ENCODE results near the gene CELF2. TPM values are rescaled to one million over a fixed set of nuclear protein-coding genes. Genes with fewer than 3 reads are reported as not detected.
A peak's percentile ranks its signal among the peaks of the same experiment; 100 is the strongest.
"Not testable (repeated sequence)": the region's sequence is repeated elsewhere in the genome, so short reads cannot be mapped to it uniquely, and the experiment has no call there.

CELF2 gene
- total RNA-seq, 2 experiments from 2014 or later: 179 to 182 TPM

DNA sequence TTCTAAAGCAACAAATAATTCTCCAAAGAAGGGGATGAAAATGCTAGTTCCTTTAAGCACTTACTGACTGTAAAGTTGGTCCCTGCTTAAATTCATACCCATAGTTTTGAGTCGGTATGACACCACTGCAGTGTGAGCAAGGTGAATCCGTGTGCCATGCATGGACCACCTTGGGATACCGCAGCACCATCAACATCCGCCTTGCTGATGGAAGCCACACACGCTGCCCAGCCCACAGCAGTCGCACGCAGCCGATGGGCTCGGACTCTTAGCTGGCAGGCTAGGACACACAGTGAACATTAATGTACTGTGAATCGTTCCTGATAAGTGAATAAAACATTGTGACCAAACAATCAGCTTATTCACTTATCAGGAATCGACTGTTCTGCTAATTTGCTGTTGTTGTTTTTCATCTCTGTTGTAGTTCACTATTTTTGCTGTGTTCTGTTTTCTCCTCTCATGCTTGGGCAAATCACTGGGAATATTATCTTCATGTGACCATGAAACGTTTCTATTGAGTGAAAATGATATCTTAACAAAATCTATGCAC, 318.3 kb downstream of the CELF2 start:
- CTCF ChIA-PET: no interaction called here

DNA sequence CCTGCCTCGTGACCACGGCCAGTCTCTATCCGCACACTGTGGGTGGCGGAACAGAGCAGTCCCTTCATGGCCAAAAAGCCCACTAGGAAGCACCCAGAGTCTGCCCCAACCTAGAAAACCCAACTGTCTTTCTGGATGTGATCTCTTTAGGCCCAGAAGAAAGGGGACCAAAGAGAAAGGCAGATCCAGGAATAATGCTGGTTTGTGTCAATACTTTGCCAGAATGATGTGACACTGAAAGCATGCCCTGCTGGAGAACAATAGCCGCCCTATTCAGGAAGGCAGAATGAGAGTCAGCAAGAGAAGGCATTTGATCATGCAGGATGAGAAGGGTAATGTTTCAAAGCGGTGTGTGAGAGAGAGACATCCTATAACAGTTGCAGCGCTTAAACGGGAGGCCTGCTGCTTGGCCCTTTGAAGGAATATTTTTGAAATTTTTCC, 319.1 kb downstream of the CELF2 start:
- no peak overlapping the region for H3K4me3 Mint-ChIP-seq
- CTCF ChIA-PET: no interaction called here
- POLR2A ChIA-PET: interaction anchor here (0.7 to 1.4 kb wide), 3 partner anchors 19 to 46 kb away, joined by 3 to 6 read pairs (median 3); no protein-coding TSS in a partner anchor

More for the DNA sequence above, 318.3 kb downstream of the CELF2 start:
- Mint-ChIP-seq H3K4me3 (no peak overlapping the region), H3K27me3 (ENCODE audit: low read depth) (no peaks in the 10 kb centered on the region), H3K36me3 (ENCODE audit: low read depth) (peaks cover 41% of the 10 kb centered on the region), H3K27ac (no peak overlapping the region), H3K4me1 (ENCODE audit: low read depth) (peaks cover 14% of the 10 kb centered on the region), H3K9me3 (ENCODE audit: insufficient read depth) (no peaks in the 10 kb centered on the region)
- DNase-seq (no peak), ATAC-seq (no peak)
- POLR2A ChIA-PET: interaction anchor here (1.4 kb wide), 1 partner anchor 19 kb away, joined by 6 read pairs; no protein-coding TSS in a partner anchor

DNA sequence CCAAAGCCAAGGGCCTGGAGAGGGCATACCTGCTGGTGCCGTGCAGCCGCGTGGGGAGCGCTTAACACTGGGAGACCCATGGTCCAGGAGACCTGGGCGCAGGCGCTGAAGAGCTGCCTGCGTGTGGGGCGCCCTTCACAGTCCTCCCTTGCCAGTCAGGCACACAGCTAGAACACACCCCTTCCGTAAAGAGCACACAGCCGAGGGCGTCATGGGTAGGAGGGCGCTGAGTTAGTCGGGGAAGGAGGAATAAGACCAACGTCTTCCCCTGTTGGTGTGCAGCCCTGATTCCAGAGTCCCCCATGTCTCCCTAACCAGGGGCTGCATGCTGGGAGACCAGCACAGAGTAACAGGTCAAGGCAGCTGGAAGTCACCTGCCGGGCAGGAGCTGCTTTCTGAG, 319.8 kb downstream of the CELF2 start:
- peaks cover 30% of the 10 kb centered on the region for H3K36me3 Mint-ChIP-seq (ENCODE audit: low read depth)

More for the DNA sequence above, 319.1 kb downstream of the CELF2 start:
- no peaks in the 10 kb centered on the region for H3K9me3 Mint-ChIP-seq (ENCODE audit: insufficient read depth)
- peak overlapping the region; percentile 61 for H3K27ac Mint-ChIP-seq
- H3K36me3 Mint-ChIP-seq (ENCODE audit: low read depth): peaks cover 38% of the 10 kb centered on the region
- no peaks in the 10 kb centered on the region for H3K27me3 Mint-ChIP-seq (ENCODE audit: low read depth)
- peaks cover 14% of the 10 kb centered on the region for H3K4me1 Mint-ChIP-seq (ENCODE audit: low read depth)
- ATAC-seq (no peak), DNase-seq (no peak)

GRCh38 chr10:11338160-11338844, 320.6 kb downstream of the CELF2 start:
- Mint-ChIP-seq H3K4me3 (no peak overlapping the region), H3K27ac (no peak overlapping the region), H3K9me3 (ENCODE audit: insufficient read depth) (no peaks in the 10 kb centered on the region), H3K4me1 (ENCODE audit: low read depth) (peaks cover 5% of the 10 kb centered on the region), H3K36me3 (ENCODE audit: low read depth) (peaks cover 24% of the 10 kb centered on the region), H3K27me3 (ENCODE audit: low read depth) (peaks cover 2% of the 10 kb centered on the region)
- ATAC-seq (peak; percentile 20), DNase-seq (no peak)
- POLR2A ChIA-PET: no interaction called here
- CTCF ChIA-PET: no interaction called here

More for the DNA sequence above, 319.8 kb downstream of the CELF2 start:
- peaks cover 2% of the 10 kb centered on the region for H3K27me3 Mint-ChIP-seq (ENCODE audit: low read depth)
- CTCF ChIA-PET: no interaction called here
- peaks cover 11% of the 10 kb centered on the region for H3K4me1 Mint-ChIP-seq (ENCODE audit: low read depth)
- DNase-seq (no peak), ATAC-seq (peak; percentile 16)
- no peak overlapping the region for H3K4me3 Mint-ChIP-seq
- POLR2A ChIA-PET: interaction anchor here (1.0 to 1.4 kb wide), 2 partner anchors 20 to 21 kb away, joined by 3 to 6 read pairs; no protein-coding TSS in a partner anchor
- H3K27ac Mint-ChIP-seq: peak overlapping the region; percentile 61
- H3K9me3 Mint-ChIP-seq (ENCODE audit: insufficient read depth): no peaks in the 10 kb centered on the region

- peaks cover 2% of the 10 kb centered on the region for H3K27me3 Mint-ChIP-seq (ENCODE audit: low read depth)
- H3K36me3 Mint-ChIP-seq (ENCODE audit: low read depth): peaks cover 20% of the 10 kb centered on the region
- no peak overlapping the region for H3K27ac Mint-ChIP-seq
- ChIA-PET CTCF (no interaction called here), POLR2A (no interaction called here)
- no peaks in the 10 kb centered on the region for H3K9me3 Mint-ChIP-seq (ENCODE audit: insufficient read depth)
- H3K4me1 Mint-ChIP-seq (ENCODE audit: low read depth): peaks cover 5% of the 10 kb centered on the region
- H3K4me3 Mint-ChIP-seq: no peak overlapping the region
- DNase-seq: no peak
- no peak for ATAC-seq
Measured at GRCh38 chr10:11339013-11339412, 321.3 kb downstream of the CELF2 start.

- Mint-ChIP-seq H3K4me1 (ENCODE audit: low read depth) (peaks cover 8% of the 10 kb centered on the region), H3K27me3 (ENCODE audit: low read depth) (peaks cover 2% of the 10 kb centered on the region), H3K4me3 (no peak overlapping the region), H3K9me3 (ENCODE audit: insufficient read depth) (no peaks in the 10 kb centered on the region), H3K36me3 (ENCODE audit: low read depth) (peaks cover 14% of the 10 kb centered on the region), H3K27ac (no peak overlapping the region)
- CTCF ChIA-PET: no interaction called here
- ATAC-seq: no peak
- no peak for DNase-seq
- POLR2A ChIA-PET: interaction anchor here (0.5 kb wide), 1 partner anchor 56 kb away, joined by 3 read pairs; no protein-coding TSS in a partner anchor
Measured at GRCh38 chr10:11339660-11340059, 322.0 kb downstream of the CELF2 start.

DNA sequence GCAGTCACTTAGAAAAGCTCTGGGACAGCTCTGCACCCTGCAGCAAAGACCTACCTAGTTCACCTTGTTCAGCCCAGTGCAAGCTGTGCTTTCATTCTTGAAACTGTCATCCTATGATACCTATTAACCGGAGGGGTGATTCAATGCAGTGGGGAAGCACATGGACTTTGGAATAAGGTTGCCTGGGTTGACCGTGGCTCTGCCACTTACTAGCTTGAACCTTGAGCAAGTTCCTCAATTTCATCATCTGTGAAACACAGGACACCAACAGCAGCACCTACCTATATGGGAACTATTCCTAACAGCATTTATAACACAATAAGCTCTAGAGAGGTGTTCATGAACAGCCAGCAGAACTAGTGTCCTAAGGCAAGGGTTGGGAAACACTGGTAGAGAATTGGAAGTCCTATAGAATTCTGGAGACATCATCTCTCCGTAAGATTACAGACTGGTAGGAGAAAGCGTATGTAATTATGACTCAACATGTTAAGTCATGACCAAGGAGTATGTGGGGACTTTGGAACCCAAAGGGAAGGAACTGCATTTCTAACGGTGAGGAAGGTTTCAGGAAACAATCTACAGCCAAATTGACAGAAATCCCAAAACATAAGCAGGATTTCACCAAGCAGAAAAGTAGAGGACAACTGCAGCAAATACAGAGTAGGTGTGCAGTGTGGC, 323.8 kb downstream of the CELF2 start:
- Mint-ChIP-seq H3K36me3 (ENCODE audit: low read depth) (peaks cover 4% of the 10 kb centered on the region), H3K4me1 (ENCODE audit: low read depth) (peaks cover 8% of the 10 kb centered on the region), H3K9me3 (ENCODE audit: insufficient read depth) (no peaks in the 10 kb centered on the region), H3K4me3 (no peak overlapping the region), H3K27ac (no peak overlapping the region), H3K27me3 (ENCODE audit: low read depth) (peaks cover 2% of the 10 kb centered on the region)
- DNase-seq: no peak
- POLR2A ChIA-PET: no interaction called here
- ATAC-seq: no peak
- CTCF ChIA-PET: no interaction called here

GRCh38 chr10:11344081-11344480, 326.4 kb downstream of the CELF2 start:
- CTCF ChIA-PET: no interaction called here
- POLR2A ChIA-PET: no interaction called here

GRCh38 chr10:11344550-11344949, 326.9 kb downstream of the CELF2 start:
- DNase-seq (peak; percentile 49), ATAC-seq (peak; percentile 27)
- no peak overlapping the region for H3K27ac Mint-ChIP-seq

More at GRCh38 chr10:11344081-11344480, 326.4 kb downstream of the CELF2 start:
- no peak overlapping the region for H3K27ac Mint-ChIP-seq
- H3K4me1 Mint-ChIP-seq (ENCODE audit: low read depth): peaks cover 8% of the 10 kb centered on the region
- H3K36me3 Mint-ChIP-seq (ENCODE audit: low read depth): no peaks in the 10 kb centered on the region
- no peak for ATAC-seq
- no peak overlapping the region for H3K4me3 Mint-ChIP-seq
- no peaks in the 10 kb centered on the region for H3K9me3 Mint-ChIP-seq (ENCODE audit: insufficient read depth)
- peaks cover 10% of the 10 kb centered on the region for H3K27me3 Mint-ChIP-seq (ENCODE audit: low read depth)
- no peak for DNase-seq

DNA sequence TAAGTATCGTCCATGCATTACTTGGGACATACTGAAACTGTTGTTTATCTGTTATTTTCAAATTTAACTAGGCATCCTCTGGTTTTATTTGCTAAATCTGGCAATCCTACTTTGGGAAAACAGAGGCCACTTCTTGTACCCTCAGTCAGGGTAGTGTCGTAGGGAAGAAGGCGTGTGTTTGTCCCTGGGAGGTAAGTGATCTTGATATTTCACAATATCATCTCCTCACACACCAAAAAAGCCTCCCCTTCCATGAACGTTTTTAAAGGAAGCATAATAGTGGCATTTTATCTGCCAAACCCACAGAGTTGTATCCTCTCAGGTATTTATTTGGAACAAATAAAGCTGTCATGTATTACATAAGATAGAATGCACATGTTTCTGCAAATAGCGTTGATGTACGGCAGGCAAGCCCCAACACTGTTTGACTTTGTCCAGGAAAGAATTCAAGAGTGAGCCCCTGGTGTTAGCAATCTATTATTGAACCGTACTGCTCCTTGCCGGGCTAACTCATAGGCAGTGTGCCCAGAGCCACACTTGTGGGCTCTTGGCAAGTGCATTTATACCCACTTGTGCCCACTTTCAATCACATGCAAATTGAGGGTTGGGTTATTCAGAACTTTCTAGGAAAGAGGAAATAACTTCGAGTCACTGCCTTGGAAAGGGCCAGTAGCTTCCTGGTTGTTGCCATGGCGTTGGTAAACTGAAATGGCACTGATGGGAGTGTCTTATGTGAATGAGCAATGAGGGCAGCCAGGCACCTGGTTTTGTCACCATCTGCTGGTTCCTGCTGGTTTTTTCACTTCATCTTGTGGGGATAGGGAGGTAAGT, 327.8 kb downstream of the CELF2 start:
- Mint-ChIP-seq H3K27me3 (ENCODE audit: low read depth) (peaks cover 10% of the 10 kb centered on the region), H3K4me3 (no peak overlapping the region), H3K4me1 (ENCODE audit: low read depth) (peaks cover 8% of the 10 kb centered on the region), H3K27ac (no peak overlapping the region), H3K9me3 (ENCODE audit: insufficient read depth) (no peaks in the 10 kb centered on the region), H3K36me3 (ENCODE audit: low read depth) (no peaks in the 10 kb centered on the region)
- POLR2A ChIA-PET: no interaction called here
- DNase-seq (peak; percentile 40), ATAC-seq (no peak)
- CTCF ChIA-PET: no interaction called here

More at GRCh38 chr10:11344550-11344949, 326.9 kb downstream of the CELF2 start:
- H3K9me3 Mint-ChIP-seq (ENCODE audit: insufficient read depth): no peaks in the 10 kb centered on the region
- CTCF ChIA-PET: no interaction called here
- peaks cover 10% of the 10 kb centered on the region for H3K27me3 Mint-ChIP-seq (ENCODE audit: low read depth)
- H3K36me3 Mint-ChIP-seq (ENCODE audit: low read depth): no peaks in the 10 kb centered on the region
- H3K4me3 Mint-ChIP-seq: no peak overlapping the region
- POLR2A ChIA-PET: no interaction called here
- H3K4me1 Mint-ChIP-seq (ENCODE audit: low read depth): peaks cover 8% of the 10 kb centered on the region

DNA sequence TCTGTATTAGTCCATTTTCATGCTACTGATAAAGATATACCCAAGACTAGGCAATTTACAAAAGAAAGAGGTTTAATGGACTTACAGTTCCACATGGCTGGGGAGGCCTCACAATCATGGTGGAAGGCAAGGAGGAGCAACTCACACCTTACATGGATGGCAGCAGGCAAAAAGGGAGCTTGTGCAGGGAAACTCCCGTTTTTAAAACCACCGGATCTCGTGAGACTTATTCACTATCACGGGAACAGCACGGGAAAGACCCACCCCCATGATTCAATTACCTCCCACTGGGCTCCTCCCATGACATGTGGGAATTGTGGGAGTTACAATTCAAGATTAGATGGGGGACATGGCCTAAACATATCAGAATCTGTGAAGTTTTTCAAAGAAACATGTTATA, 329.9 kb downstream of the CELF2 start:
- H3K27ac Mint-ChIP-seq; H3K4me3 Mint-ChIP-seq; ATAC-seq; H3K9me3 Mint-ChIP-seq (ENCODE audit: insufficient read depth); POLR2A ChIA-PET; H3K4me1 Mint-ChIP-seq (ENCODE audit: low read depth); CTCF ChIA-PET; H3K27me3 Mint-ChIP-seq (ENCODE audit: low read depth); H3K36me3 Mint-ChIP-seq (ENCODE audit: low read depth); DNase-seq: not testable (repeated sequence)
